Stomach smooth muscle (tissue), 2 donors: ENCODE measurements around the gene TMEM131.
A peak's percentile ranks its signal among the peaks of the same experiment; 100 is the strongest.
"Not testable (repeated sequence)": the region's sequence is repeated elsewhere in the genome, so short reads cannot be mapped to it uniquely, and the experiment has no call there.

Source experiments
- H3K27ac ChIP-seq: one replicate; pipeline ENCODE4 v1.7.0; 2013; ENCODE audit warnings: mild to moderate bottlenecking, low read length, inconsistent platforms
- H3K27me3 ChIP-seq, 2 donors: one replicate each; pipeline ENCODE4 v1.7.0; 2013; ENCODE audit warnings: low read length in 2 of 2; ENCODE audit not compliant: insufficient read depth in 2 of 2, control insufficient read depth in 1 of 2
- H3K36me3 ChIP-seq, 2 donors: one replicate each; pipeline ENCODE4 v1.7.0; 2013; ENCODE audit warnings: low read length in 2 of 2; ENCODE audit not compliant: control insufficient read depth in 2 of 2, insufficient read depth in 2 of 2
- H3K4me1 ChIP-seq: one replicate; pipeline ENCODE4 v1.7.0; 2013; ENCODE audit warnings: low read length; ENCODE audit not compliant: control insufficient read depth, insufficient read depth
- H3K4me3 ChIP-seq, 2 donors: one replicate each; pipeline ENCODE4 v1.7.0; 2013; ENCODE audit warnings: low read length in 2 of 2
- H3K9ac ChIP-seq, 2 donors: one replicate each; pipeline ENCODE4 v1.7.0; 2013; ENCODE audit warnings: low read length in 2 of 2, mild to moderate bottlenecking in 1 of 2
- H3K9me3 ChIP-seq, 2 donors: one replicate each; pipeline ENCODE4 v1.7.0; 2013; ENCODE audit warnings: low read length in 2 of 2; ENCODE audit not compliant: control insufficient read depth in 2 of 2
- donor health status: healthy.
- donor health status: Pancreatic carcinoma.

The TMEM131 gene

GRCh38 chr2:97885841-97886240 lies 109.9 kb downstream of the TMEM131 start:
- peaks cover 14 to 19% of the 10 kb centered on the region in 2 donors for H3K36me3 ChIP-seq
- H3K27ac ChIP-seq: no peak overlapping the region
- H3K4me1 ChIP-seq: no peaks in the 10 kb centered on the region
- H3K4me3 ChIP-seq: no peak overlapping the region
- H3K27me3 ChIP-seq: no peaks in the 10 kb centered on the region
- no peak overlapping the region for H3K9ac ChIP-seq
- peaks cover 0 to 5% of the 10 kb centered on the region in 2 donors for H3K9me3 ChIP-seq

DNA sequence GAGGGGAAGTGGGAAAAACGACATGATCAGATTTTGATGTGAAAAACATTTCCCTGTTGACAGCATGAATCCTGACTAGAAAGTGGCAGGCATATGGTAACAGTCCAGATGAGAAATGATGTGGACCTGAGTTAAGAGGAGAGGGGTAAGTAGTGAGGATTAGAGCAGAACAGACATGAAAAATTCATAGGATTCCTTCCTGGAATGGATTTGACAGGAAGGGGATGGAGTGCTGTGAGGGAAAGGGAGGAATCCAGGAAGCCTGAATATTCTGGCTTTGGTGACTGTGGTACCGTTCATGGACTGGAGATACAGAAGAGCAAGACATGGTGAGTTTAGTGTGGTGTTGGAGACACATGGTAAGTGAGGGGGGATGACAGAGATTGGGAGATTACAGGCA lies 115.4 kb downstream of the TMEM131 start:
- no peaks in the 10 kb centered on the region for H3K27me3 ChIP-seq
- H3K4me1 ChIP-seq: no peaks in the 10 kb centered on the region
- no peaks in the 10 kb centered on the region for H3K36me3 ChIP-seq
- no peaks in the 10 kb centered on the region for H3K9me3 ChIP-seq
- H3K4me3 ChIP-seq: no peak overlapping the region
- H3K9ac ChIP-seq: no peak overlapping the region
- no peak overlapping the region for H3K27ac ChIP-seq

DNA sequence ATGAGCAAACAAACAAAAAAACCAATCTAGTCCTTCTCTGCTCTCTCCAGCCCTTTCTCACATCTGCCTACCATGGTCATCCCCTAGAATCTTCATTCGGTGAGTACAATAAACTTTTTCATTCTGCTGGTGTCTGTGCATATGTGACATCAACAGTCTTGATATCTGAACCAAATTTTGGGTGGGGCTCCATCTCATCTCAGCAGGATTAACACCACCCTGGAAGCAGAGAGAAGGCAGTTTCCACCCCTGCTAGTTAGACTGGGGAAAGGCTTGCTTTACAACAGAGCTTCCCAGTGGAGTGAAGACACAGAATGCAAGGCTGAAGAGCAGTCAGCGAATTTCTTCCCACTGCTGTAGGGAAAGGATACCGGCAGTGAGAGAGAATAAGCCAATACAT lies 116.9 kb downstream of the TMEM131 start:
- Histone ChIP-seq H3K9me3 (no peaks in the 10 kb centered on the region), H3K4me3 (no peak overlapping the region), H3K27ac (no peak overlapping the region), H3K36me3 (no peaks in the 10 kb centered on the region), H3K27me3 (no peaks in the 10 kb centered on the region), H3K9ac (no peak overlapping the region), H3K4me1 (no peaks in the 10 kb centered on the region)

GRCh38 chr2:97878317-97878716 lies 117.4 kb downstream of the TMEM131 start:
- not testable (repeated sequence) for H3K9me3 ChIP-seq, H3K4me3 ChIP-seq, H3K36me3 ChIP-seq, H3K9ac ChIP-seq, H3K27me3 ChIP-seq, H3K27ac ChIP-seq, H3K4me1 ChIP-seq

- Histone ChIP-seq H3K36me3 (no peaks in the 10 kb centered on the region), H3K9ac (no peak overlapping the region), H3K4me3 (no peak overlapping the region), H3K9me3 (no peaks in the 10 kb centered on the region), H3K27ac (peak overlapping the region; percentile 24), H3K4me1 (peaks cover 16% of the 10 kb centered on the region), H3K27me3 (no peaks in the 10 kb centered on the region)
Observed at GRCh38 chr2:97871096-97871780, 124.5 kb downstream of the TMEM131 start.

DNA sequence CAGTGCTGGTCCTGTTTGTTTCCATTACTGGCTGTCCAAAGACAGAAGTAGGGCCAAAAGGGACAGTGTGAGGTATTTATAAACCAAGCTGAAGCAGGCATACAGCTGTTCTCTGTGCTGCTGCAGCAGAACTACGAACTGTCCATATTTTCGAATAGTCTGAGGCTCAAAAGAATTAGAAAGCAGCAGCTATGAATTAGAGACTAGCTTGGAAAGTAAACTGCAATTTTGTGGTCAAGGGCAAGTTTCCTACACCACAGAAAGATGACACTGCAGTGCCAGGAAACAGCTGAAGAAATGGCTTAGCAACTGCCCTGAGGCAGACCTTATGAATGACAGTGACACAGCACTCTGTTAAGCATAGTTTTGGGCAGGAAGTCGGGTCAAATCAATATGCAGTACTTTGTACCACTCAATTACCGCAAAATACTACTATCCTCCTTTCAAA lies 125.3 kb downstream of the TMEM131 start:
- Histone ChIP-seq H3K9ac (no peak overlapping the region), H3K4me3 (peak overlapping the region in 1 of 2 donors; percentile 1), H3K9me3 (no peaks in the 10 kb centered on the region), H3K27ac (no peak overlapping the region), H3K4me1 (peaks cover 16% of the 10 kb centered on the region), H3K36me3 (no peaks in the 10 kb centered on the region), H3K27me3 (no peaks in the 10 kb centered on the region)

DNA sequence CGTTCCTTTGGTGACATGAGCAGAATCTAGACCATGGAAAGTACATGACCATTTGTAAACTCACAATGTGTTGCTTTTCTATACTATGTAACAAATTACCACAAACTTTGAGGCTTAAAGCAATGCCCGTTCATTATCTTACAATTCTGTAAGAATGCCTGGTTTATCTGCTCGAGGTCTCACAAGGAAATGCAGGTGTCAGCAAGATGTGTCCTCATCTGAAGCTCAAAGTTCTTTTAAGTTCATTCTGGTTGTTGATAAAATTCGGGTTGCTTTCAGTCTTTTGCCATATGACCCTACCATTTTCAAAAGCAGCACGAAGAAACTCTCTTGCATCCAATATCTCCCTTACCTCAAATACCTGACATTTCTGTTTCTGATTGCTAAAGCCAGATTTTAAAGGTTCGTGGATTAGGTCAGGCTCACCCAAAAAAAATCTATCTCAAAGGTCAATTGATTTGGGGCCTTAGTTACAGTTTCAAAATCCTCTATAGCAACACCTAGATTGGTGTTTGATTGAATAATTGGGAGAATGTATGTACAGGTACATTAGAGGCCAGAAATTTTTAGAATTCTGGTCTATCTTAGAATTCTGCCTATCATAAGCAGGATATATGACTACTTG lies 125.9 kb downstream of the TMEM131 start:
- H3K4me1 ChIP-seq: peaks cover 16% of the 10 kb centered on the region
- no peak overlapping the region for H3K9ac ChIP-seq
- H3K36me3 ChIP-seq: no peaks in the 10 kb centered on the region
- no peak overlapping the region for H3K4me3 ChIP-seq
- no peak overlapping the region for H3K27ac ChIP-seq
- H3K9me3 ChIP-seq: no peaks in the 10 kb centered on the region
- no peaks in the 10 kb centered on the region for H3K27me3 ChIP-seq

- Histone ChIP-seq H3K9me3 (no peaks in the 10 kb centered on the region), H3K27ac (no peak overlapping the region), H3K9ac (no peak overlapping the region), H3K4me3 (no peak overlapping the region), H3K27me3 (no peaks in the 10 kb centered on the region), H3K36me3 (no peaks in the 10 kb centered on the region), H3K4me1 (peaks cover 16% of the 10 kb centered on the region)
Observed at GRCh38 chr2:97868986-97869721, 126.6 kb downstream of the TMEM131 start.

DNA sequence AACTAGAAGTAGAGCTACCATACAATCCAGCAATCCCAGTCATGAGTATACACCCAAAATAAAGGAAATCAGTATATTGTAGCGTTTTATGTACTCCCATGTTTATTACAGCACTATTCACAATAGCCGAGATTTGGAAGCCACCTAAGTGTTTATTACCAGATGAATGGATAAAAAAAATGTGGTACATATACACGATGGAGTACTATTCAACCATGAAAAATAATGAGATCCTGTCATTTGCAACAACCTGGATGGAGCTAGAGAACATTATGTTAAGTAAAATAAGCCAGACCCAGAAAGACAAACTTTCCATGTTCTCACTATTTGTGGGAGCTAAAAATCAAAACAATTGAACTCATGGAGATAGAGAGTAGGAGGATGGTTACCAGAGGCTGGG lies 131.9 kb downstream of the TMEM131 start:
- H3K9me3 ChIP-seq: no peaks in the 10 kb centered on the region
- H3K27ac ChIP-seq: no peak overlapping the region
- no peak overlapping the region for H3K4me3 ChIP-seq
- H3K27me3 ChIP-seq: no peaks in the 10 kb centered on the region
- H3K9ac ChIP-seq: no peak overlapping the region
- H3K4me1 ChIP-seq: no peaks in the 10 kb centered on the region
- H3K36me3 ChIP-seq: peaks cover 0 to under 1% of the 10 kb centered on the region in 2 donors

GRCh38 chr2:97861177-97861576 lies 134.6 kb downstream of the TMEM131 start:
- H3K4me1 ChIP-seq: no peaks in the 10 kb centered on the region
- no peaks in the 10 kb centered on the region for H3K27me3 ChIP-seq
- H3K36me3 ChIP-seq: peaks cover 0 to 6% of the 10 kb centered on the region in 2 donors

GRCh38 chr2:97858442-97858841 lies 137.3 kb downstream of the TMEM131 start:
- Histone ChIP-seq H3K27ac (no peak overlapping the region), H3K9ac (no peak overlapping the region), H3K4me3 (no peak overlapping the region), H3K36me3 (peaks cover 0 to 6% of the 10 kb centered on the region in 2 donors), H3K4me1 (no peaks in the 10 kb centered on the region), H3K9me3 (no peaks in the 10 kb centered on the region), H3K27me3 (no peaks in the 10 kb centered on the region)

More at GRCh38 chr2:97861177-97861576, 134.6 kb downstream of the TMEM131 start:
- H3K27ac ChIP-seq: no peak overlapping the region
- H3K9ac ChIP-seq: no peak overlapping the region
- H3K4me3 ChIP-seq: no peak overlapping the region
- no peaks in the 10 kb centered on the region for H3K9me3 ChIP-seq
